Nephron progenitor cell (in vitro differentiated cells): ENCODE measurements around the gene B4GALNT1.
A peak's percentile ranks its signal among the peaks of the same experiment; 100 is the strongest.

Source experiments
- DNase-seq: peaks from one replicate; pipeline ENCODE4 v3.0.0; 2021
- H3K27ac Mint-ChIP-seq: 2 replicates; pipeline ENCODE4 v1.8.0; 2021; ENCODE audit warnings: mild to moderate bottlenecking, moderate library complexity, mixed read lengths
- H3K27me3 Mint-ChIP-seq: 2 replicates; pipeline ENCODE4 v1.8.0; 2021; ENCODE audit warnings: mild to moderate bottlenecking, low read depth, mixed read lengths; ENCODE audit not compliant: poor library complexity
- H3K36me3 Mint-ChIP-seq: 2 replicates; pipeline ENCODE4 v1.8.0; 2021; ENCODE audit warnings: low read depth, mixed read lengths
- H3K4me1 Mint-ChIP-seq: 2 replicates; pipeline ENCODE4 v1.8.0; 2021; ENCODE audit warnings: mixed read lengths
- H3K4me3 Mint-ChIP-seq: 2 replicates; pipeline ENCODE4 v1.8.0; 2021; ENCODE audit warnings: mild to moderate bottlenecking, moderate library complexity, mixed read lengths
- H3K9me3 Mint-ChIP-seq: 2 replicates; pipeline ENCODE4 v1.8.0; 2021; ENCODE audit warnings: mild to moderate bottlenecking, moderate library complexity, mixed read lengths
- TF ChIP-seq, protein P1 (sequence below): fragments of 200-600 bp; sonication (generic); IDR thresholded peaks from 2 replicates; pipeline ENCODE4 v1.5.0; 2021; ENCODE audit warnings: antibody characterized with exemption

B4GALNT1 gene

DNA sequence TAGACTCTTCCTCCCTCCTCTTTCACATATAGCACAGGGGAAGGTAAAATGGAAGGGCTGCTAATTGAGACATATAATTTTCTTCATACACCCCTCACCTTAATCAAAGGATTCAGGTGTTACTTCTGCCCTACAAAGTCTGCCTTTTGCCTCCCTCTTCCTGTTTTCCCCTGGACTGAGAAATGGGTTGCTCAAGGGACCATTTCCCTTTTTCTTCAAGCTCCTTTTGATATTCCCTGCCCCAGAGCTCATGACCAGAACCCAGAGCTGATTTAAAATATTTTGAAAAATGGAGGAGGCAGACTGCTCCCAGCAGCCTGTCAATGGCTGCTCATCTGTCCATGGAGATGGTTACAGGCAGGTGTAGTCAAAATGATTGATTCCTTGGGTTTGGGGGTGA, 48.3 kb downstream of the B4GALNT1 start:
- Mint-ChIP-seq H3K9me3 (no peaks in the 10 kb centered on the region), H3K4me1 (no peaks in the 10 kb centered on the region), H3K36me3 (no peaks in the 10 kb centered on the region), H3K27me3 (peaks cover 5% of the 10 kb centered on the region), H3K4me3 (no peak overlapping the region), H3K27ac (no peak overlapping the region)
- no peak for DNase-seq
- TF ChIP-seq, protein P1, sequence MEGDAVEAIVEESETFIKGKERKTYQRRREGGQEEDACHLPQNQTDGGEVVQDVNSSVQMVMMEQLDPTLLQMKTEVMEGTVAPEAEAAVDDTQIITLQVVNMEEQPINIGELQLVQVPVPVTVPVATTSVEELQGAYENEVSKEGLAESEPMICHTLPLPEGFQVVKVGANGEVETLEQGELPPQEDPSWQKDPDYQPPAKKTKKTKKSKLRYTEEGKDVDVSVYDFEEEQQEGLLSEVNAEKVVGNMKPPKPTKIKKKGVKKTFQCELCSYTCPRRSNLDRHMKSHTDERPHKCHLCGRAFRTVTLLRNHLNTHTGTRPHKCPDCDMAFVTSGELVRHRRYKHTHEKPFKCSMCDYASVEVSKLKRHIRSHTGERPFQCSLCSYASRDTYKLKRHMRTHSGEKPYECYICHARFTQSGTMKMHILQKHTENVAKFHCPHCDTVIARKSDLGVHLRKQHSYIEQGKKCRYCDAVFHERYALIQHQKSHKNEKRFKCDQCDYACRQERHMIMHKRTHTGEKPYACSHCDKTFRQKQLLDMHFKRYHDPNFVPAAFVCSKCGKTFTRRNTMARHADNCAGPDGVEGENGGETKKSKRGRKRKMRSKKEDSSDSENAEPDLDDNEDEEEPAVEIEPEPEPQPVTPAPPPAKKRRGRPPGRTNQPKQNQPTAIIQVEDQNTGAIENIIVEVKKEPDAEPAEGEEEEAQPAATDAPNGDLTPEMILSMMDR = no peak

DNA sequence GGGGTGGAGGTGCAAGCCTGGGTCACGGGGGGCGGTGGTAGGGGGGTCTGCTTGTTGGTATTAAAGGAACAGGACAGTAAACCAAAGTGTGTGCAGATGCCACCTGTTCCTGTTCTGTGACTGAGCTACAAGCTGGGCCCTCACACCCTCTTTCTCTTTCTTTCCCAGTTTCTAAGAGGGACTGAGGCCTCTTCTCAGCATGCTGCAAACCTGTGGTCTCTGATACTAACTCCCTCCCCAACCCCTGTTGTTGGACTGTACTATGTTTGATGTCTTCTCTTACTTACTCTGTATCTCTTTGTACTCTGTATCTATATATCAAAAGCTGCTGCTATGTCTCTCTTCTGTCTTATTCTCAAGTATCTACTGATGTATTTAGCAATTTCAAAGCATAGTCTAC, 49.0 kb downstream of the B4GALNT1 start:
- Mint-ChIP-seq H3K9me3 (no peaks in the 10 kb centered on the region), H3K36me3 (no peaks in the 10 kb centered on the region), H3K4me3 (no peak overlapping the region), H3K4me1 (no peaks in the 10 kb centered on the region), H3K27ac (no peak overlapping the region), H3K27me3 (peaks cover 12% of the 10 kb centered on the region)
- TF ChIP-seq, protein P1 = no peak
- no peak for DNase-seq

DNA sequence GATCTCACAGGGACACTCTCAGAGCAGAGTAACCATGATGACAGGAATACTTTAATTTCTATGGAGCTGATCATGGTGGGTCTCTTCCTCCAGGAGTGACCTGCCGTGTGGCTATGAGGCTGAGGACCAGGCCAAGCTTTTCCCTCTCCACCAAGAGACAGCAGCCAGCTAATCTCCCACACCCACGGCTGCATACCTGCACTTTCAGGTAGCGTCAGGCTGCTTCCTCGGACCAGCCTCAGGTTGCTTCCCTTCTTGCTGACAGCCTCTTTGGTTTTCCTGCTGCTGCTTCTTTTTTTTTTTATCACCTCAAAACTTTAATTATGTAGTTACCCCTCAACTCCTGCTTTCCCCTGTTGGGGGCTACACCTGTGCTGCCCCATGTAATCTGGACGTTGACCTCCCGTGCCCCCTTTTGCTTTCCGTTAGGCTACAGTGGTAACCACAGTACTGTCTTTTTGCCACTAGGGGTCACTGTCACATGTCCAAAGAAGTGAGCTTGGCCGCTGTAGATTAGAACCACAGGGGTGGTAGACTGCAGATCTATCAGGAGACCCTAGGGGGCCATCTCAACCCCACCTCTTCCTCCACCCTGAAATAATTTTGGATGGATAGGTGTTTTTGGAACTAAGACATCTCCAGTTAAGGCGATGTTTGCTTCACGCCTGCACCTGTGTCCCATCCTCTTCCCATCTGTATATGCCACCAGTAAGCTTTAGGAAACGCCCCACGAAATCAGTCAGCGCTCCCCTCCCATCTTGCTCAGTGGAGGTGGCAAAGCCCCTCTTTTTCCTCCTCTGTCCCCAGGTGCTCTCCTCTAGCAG, 49.8 kb downstream of the B4GALNT1 start:
- Mint-ChIP-seq H3K4me3 (no peak overlapping the region), H3K4me1 (no peaks in the 10 kb centered on the region)
- DNase-seq = peak; percentile 75

DNA sequence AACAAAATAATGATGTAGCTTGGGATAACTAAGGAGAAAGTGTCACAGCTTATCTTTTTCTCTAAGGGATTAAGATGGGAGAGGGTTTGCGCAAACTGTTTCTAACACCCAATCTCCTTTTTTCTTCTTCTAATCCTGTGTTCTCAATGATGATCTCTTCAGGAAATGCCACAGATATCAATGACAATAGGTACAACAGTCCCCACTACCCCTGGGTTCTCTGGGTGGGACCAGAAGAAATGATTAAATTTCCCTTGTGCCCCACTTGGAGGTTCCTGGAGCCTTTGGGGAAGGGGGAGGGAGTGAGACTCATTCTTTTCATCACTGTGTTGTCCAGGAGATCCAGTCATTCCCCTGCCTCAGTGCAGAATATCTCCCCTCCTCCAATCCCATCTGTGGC, 50.6 kb downstream of the B4GALNT1 start:
- H3K36me3 Mint-ChIP-seq = no peaks in the 10 kb centered on the region
- no peak overlapping the region for H3K27ac Mint-ChIP-seq
- TF ChIP-seq, protein P1 = no peak
- DNase-seq = no peak
- peaks cover 15% of the 10 kb centered on the region for H3K27me3 Mint-ChIP-seq
- H3K4me1 Mint-ChIP-seq = no peaks in the 10 kb centered on the region
- H3K4me3 Mint-ChIP-seq = no peak overlapping the region
- no peaks in the 10 kb centered on the region for H3K9me3 Mint-ChIP-seq

More for the DNA sequence above, 49.8 kb downstream of the B4GALNT1 start:
- TF ChIP-seq, protein P1 = peak; percentile 91
- H3K36me3 Mint-ChIP-seq = no peaks in the 10 kb centered on the region
- H3K9me3 Mint-ChIP-seq = no peaks in the 10 kb centered on the region
- no peak overlapping the region for H3K27ac Mint-ChIP-seq
- peaks cover 15% of the 10 kb centered on the region for H3K27me3 Mint-ChIP-seq

DNA sequence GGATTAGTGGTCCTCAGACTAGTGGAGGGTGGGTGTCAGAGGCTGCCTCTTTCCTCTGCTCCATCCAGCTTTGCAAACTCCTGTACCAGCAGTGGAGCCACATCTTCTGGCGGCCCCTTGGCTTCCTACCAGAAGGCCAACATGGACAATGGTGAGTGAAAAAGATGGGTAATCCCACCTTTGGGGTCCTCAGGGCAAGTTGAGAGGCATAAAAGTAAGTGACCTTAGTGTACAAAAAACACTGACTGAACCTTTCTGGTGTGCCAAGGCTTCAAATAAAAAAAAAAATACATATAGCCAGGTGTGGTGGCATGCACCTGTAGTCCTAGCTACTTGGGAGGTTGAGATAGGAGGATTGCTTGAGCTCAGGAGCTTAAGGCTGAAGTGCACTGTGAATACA, 51.2 kb downstream of the B4GALNT1 start:
- Mint-ChIP-seq H3K27me3 (peaks cover 15% of the 10 kb centered on the region), H3K4me3 (no peak overlapping the region), H3K27ac (no peak overlapping the region), H3K9me3 (no peaks in the 10 kb centered on the region), H3K4me1 (no peaks in the 10 kb centered on the region), H3K36me3 (no peaks in the 10 kb centered on the region)
- TF ChIP-seq, protein P1 = no peak
- DNase-seq = no peak

DNA sequence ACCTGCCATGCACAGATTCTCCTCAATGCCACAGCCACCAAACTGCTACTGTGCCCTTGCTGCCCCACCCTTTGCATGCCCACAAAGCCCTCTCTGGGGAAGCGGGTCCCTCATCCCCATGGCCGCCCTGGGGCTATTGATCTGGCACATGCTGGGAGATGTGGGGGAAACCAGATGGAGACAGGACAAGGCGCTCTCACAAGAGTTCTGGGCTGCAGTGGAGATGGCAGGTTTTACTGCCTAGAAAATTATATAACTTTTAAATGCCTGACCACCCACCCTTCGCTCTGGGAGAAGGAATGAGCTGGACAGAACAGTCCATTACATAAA, 52.6 kb downstream of the B4GALNT1 start:
- H3K9me3 Mint-ChIP-seq = no peaks in the 10 kb centered on the region
- H3K27me3 Mint-ChIP-seq = peaks cover 15% of the 10 kb centered on the region
- TF ChIP-seq, protein P1 = no peak
- no peak for DNase-seq
- H3K27ac Mint-ChIP-seq = no peak overlapping the region
- no peaks in the 10 kb centered on the region for H3K36me3 Mint-ChIP-seq
- no peaks in the 10 kb centered on the region for H3K4me1 Mint-ChIP-seq
- no peak overlapping the region for H3K4me3 Mint-ChIP-seq
